HG02973 (cell line): Measurements from ENCODE around the gene EXOC2.

Experiments used
- ATAC-seq: cut with Tn5 transposase; IDR thresholded peaks from one replicate; pipeline ENCODE4 v1.9.1; 2021; ENCODE audit warnings: moderate library complexity; ENCODE audit not compliant: unreplicated experiment

Gene EXOC2

GRCh38 chr6:503610-504362, 189.2 kb downstream of the EXOC2 start:
- no peak for ATAC-seq

- no peak for ATAC-seq
These were observed 190.2 kb downstream of the EXOC2 start for GRCh38 chr6:502761-503160.

- ATAC-seq = peak; percentile 33
These were observed 190.9 kb downstream of the EXOC2 start for GRCh38 chr6:501891-502601.

- ATAC-seq = no peak
These were observed 193.3 kb downstream of the EXOC2 start for GRCh38 chr6:499617-500016.

GRCh38 chr6:498795-499231, 194.1 kb downstream of the EXOC2 start:
- peak; percentile 43 for ATAC-seq

GRCh38 chr6:497258-497657, 195.7 kb downstream of the EXOC2 start:
- ATAC-seq = no peak

- no peak for ATAC-seq
These were observed 196.3 kb downstream of the EXOC2 start for GRCh38 chr6:496649-497048.

- ATAC-seq = no peak
These were observed 198.5 kb downstream of the EXOC2 start for GRCh38 chr6:494394-494793.

- ATAC-seq = no peak
These were observed 199.1 kb downstream of the EXOC2 start for GRCh38 chr6:493840-494239.

- ATAC-seq = no peak
These were observed 200.0 kb downstream of the EXOC2 start for GRCh38 chr6:492816-493414.

GRCh38 chr6:492178-492577, 200.8 kb downstream of the EXOC2 start:
- ATAC-seq = no peak

GRCh38 chr6:491233-491632, 201.7 kb downstream of the EXOC2 start:
- ATAC-seq = no peak

- peak; percentile 42 for ATAC-seq
These were observed 202.5 kb downstream of the EXOC2 start for GRCh38 chr6:490251-491037.

GRCh38 chr6:489762-490161, 203.2 kb downstream of the EXOC2 start:
- ATAC-seq = no peak

GRCh38 chr6:489001-489400, 203.9 kb downstream of the EXOC2 start:
- ATAC-seq = no peak

GRCh38 chr6:487956-488355, 205.0 kb downstream of the EXOC2 start:
- ATAC-seq = no peak

GRCh38 chr6:485655-486170, 207.2 kb downstream of the EXOC2 start:
- no peak for ATAC-seq

GRCh38 chr6:484746-485145, 208.2 kb downstream of the EXOC2 start:
- ATAC-seq = no peak

GRCh38 chr6:484086-484745, 208.7 kb downstream of the EXOC2 start:
- no peak for ATAC-seq

- ATAC-seq = no peak
These were observed 217.6 kb downstream of the EXOC2 start for GRCh38 chr6:475314-475713.
